Skin epidermis (tissue), 12 donors: ENCODE results near the gene RTN4R.

Experiments
- H3K27ac ChIP-seq, 21 experiments: fragments of 200-600 bp; sonication (generic) in 11 of 21; one replicate each; pipeline ENCODE4 v1.5.0; 2020; ENCODE audit warnings: mild to moderate bottlenecking in 3 of 21, inconsistent platforms in 2 of 21, moderate library complexity in 2 of 21
- H3K4me3 ChIP-seq, 7 experiments: fragments of 200-600 bp; sonication (generic) in 2 of 7; one replicate each; pipeline ENCODE4 v1.5.0; 2020; ENCODE audit warnings: inconsistent platforms in 2 of 7, mild to moderate bottlenecking in 2 of 7, moderate library complexity in 1 of 7

Gene RTN4R

DNA sequence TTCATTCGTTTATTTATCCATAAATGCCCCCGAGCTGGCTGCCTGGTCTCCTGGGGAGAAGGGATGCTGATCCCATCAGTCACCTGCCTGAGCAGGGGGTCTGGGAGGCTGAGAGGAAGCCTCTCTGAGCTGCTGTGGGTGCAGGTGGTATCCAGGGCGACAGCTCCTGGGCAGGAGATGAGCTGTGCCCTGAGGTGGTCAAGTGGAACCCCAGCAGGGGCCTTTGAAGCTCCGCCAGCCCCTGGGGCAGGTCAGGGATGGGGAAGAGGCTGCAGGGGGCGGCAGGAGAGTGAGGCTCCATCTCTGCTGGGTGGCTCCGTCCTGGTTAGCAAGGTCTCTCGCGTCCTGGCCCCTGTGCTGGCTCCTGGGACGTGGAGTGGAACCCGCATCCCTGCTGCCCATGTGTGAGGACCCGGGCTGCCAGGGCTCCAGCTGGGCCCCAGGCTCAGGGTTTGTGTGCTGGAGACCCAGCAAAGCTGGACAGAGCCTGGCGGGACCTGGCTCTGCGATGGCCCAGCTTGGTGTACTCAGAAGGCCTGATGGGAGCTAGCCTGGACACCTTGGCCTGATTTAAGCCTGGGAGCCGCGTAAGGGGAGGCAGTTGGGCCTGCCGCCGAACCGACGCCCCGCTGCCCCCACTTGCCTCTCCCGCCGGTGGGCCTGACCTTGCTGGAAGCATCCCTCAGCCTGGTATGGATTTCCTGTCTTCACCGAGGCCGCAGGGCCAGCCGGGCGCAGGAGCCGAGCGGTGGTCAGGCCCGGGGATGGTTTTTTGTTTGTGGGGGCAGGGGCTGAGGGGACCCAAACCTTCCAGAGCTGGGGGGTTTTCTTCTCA is 44.5 kb downstream of the RTN4R start:
- Histone ChIP-seq H3K27ac (no peak overlapping the region), H3K4me3 (no peak overlapping the region)

DNA sequence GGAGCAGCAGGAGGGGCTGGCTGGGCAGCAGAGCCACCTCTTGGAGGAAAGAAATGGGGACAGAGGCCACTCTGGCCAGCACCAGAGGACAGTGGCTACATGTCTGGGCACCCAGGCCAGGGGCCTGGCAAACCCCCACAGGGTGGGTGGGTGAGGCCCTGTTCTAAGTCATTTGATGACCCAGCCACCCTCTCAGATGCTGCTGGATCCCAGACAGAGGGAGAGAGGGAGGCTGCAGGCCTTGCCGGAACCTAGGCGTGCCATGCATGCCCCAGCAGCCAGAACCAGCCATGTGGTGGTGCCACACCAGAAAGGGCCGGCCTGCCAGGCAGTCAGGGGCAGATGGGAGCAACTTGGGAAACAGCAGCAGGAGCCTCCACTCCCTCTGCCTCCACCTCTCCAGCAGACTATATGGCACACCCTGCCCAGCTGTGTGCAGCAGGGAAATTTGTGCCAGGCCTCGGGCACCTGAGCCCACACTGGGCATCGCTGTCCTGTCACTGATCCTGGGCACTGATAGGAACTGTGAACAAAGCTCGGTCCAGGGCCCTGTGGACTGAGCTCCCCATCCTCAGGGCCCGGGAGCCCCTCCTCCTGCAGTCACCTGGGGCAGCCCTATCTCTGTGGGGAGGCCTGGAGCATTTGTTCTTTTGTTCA is 45.2 kb downstream of the RTN4R start:
- Histone ChIP-seq H3K4me3 (no peak overlapping the region), H3K27ac (no peak overlapping the region)

DNA sequence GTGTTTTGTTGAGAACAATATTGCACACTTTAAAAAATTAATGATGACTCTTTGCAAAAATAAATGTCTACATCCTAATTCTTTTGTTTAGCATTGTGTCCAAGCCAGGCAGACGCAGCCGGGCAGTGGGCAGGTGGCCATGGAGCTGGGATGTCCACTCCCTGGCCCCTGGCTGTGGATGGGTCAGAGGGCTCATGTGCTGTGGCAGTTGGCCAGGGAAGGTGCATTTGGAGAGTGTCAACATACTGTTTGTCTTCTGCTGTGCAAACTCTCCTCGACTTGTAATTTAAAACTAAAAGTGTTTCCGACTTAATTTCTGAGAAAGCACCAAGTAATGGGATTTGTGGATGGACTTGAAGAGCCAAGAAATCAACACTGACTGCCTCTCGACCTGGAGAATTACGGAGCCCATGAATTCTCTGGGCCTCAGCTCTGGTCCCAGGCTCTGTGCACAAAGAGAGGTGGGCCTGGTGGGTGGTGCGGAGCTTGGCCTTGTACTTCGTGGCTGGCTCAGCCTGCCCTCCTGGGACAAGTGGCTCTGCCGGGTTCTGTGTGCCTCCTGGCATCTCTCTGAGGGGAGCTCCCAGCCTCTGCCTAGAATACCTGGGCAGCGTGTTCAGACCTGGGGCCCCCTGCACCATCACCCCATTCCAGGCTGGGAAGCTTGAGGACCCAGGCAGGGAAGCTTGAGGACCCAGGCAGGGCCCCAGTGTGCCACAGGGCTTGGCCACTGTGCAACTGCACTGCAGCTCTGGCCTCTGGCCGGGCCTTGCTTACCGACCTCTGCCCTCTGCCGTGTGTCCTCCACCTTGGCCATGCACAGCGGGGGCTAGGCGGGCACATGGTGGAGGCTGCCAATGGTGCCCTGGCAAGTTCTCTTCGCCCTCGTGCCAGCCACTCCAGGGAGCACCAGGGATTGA is 46.4 kb downstream of the RTN4R start:
- no peak overlapping the region for H3K27ac ChIP-seq

DNA sequence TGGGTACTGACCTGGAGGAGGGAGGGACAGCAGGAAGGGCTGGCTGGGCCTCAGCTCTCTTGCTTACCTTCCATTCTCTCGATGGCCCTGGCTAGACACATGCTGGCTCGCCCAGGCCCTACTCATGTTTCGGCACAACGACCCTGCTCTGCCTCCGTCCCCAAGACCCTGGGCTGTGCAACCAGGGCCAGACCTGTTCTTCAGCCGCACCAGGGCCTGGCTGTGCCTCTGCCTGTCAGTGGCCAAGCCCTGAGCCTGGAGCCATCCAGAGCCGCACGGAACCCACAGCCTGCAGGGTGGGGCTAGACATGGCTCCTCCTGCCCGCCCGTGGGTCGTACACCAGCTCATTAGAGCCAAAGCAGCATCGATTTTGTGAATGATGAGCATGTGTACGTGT is 47.5 kb downstream of the RTN4R start:
- H3K4me3 ChIP-seq: no peak overlapping the region
- H3K27ac ChIP-seq: no peak overlapping the region

More for the DNA sequence above, 46.4 kb downstream of the RTN4R start:
- no peak overlapping the region for H3K4me3 ChIP-seq

DNA sequence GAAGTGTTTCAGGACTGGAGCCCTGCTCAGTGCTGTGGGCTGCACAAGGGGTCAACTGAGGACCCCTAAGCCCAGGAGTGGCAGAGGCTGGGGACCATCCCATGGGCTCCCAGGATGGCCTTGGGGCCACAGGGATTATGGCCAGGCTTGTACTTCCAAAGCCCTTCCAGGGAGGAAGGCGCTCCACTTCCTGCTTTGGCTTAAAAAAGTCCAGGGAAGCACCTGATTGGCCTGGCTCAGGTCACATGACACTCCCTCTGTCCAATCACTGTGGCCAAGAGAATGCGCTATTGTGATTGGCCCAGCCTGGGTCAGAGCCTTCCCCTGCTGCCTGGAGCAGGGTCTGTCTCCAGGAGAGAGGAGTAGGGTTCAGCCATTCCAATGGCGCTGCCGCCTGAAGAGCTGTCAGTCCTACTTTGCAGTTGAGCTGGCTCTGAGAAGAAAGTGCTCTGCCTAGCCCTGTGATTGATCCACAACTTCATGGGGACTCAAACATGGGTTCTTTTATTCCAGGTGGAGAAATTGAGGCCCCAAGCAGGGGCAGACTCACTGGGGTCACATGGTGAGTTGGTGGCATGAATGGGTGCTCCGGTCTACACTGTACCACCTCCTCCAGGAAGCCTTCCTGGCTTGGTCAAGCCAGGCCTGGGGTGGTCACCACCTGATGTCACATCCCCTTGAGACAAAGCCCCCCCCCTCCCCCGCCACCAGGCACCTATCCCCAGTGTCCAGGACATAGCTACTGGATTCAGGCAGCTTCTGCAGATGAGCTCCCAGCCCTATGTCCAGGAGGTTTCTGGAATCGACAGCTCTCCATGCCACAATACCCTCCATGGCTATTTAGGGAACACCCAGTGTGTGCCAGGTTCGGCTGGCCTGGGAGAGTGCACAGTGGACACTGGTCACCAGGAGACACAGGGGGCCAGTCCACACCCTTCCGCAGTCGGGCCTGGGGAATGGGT is 48.2 kb downstream of the RTN4R start:
- H3K4me3 ChIP-seq: no peak overlapping the region
- no peak overlapping the region for H3K27ac ChIP-seq

DNA sequence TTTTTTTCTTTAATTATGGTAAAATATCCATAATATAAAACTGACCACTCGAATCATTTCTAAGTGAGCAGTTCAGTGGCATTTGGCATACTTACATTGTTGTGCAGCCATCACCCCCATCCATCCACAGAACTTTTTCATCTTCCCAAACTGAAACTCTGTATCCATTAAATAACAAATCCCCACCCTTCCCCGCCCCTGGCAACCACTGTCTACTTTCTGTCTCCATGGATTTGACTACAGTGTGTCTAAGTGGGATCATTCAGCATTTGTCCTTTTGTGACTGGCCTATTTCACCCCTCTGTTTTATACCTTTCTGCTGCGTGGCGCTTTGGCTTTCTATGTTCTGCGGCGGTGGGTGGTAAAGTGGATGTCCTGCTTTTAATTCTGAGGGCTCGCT is 49.1 kb downstream of the RTN4R start:
- Histone ChIP-seq H3K4me3 (no peak overlapping the region), H3K27ac (no peak overlapping the region)

DNA sequence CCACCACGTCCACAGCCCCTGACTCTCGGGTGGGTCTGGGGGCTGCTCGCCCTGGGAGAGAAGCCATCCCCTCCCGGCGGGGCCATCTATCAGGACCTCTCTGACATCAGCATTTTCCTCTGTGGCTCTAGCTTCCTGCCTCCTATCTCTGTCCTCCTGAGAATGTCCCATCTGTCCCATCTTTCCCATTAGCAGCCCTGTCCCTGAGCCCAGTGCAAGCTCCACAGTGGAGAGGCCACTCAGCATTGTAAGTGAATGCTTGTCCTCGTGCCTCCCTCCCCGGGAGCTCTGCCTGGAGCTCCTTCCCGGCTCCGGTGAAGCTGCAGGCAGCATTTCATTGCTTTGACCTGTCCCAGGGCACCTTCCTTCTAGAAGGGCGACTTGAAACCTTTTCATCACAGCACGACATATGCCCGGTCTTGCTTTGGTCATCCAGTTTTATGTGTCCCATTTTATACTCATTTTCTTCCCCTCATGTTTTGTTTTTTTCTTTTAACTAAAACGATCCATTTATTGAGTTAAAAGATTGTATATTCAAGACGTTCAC is 49.7 kb downstream of the RTN4R start:
- no peak overlapping the region for H3K27ac ChIP-seq
- no peak overlapping the region for H3K4me3 ChIP-seq

DNA sequence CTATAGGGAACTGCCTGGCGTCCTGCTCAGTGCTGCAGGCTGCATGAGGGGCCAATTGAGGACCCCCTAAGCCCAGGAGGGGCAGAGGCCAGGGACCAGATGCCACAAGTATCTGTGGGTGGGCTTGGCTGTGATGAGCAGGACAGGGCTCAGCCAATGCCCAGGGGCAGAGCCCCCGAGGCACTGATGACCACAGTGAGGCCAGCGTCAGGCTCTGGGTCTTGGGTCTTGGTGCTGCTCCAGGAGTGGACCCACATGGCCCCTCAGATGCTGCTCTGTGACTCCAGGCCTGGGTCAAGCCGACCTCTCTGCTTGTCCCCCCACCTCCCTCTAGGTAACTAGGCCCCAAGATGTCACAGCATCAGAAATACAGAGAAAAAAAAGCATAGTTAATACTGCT is 50.6 kb downstream of the RTN4R start:
- Histone ChIP-seq H3K27ac (no peak overlapping the region), H3K4me3 (no peak overlapping the region)

DNA sequence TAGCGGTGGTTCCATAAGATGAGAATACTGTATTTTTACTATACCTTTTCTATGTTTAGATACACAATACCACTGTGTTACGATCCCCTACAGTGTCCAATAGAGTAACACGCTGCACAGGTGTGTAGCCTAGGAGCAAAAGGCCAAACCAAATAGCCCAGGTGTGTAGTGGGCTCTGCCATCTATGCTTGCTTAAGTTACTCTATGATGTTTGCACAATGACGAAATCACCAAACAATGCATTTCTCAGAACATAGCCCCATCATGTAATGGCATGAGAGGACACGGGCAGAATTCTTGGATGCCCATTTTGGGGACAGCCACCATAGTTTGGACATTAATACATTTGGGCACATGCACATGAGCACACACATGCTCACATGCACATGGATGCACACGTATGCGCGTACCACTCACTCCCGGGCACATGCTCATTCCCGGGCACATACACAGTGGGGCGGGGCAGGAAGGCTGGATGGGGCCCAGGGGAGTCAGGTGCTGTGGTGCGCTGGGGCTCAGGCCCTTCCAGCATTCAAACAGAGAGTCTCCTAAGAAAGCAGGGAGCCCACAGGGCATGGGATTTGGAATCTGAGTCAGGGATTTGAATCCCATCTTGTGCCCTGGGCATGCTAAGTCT is 51.1 kb downstream of the RTN4R start:
- no peak overlapping the region for H3K4me3 ChIP-seq

DNA sequence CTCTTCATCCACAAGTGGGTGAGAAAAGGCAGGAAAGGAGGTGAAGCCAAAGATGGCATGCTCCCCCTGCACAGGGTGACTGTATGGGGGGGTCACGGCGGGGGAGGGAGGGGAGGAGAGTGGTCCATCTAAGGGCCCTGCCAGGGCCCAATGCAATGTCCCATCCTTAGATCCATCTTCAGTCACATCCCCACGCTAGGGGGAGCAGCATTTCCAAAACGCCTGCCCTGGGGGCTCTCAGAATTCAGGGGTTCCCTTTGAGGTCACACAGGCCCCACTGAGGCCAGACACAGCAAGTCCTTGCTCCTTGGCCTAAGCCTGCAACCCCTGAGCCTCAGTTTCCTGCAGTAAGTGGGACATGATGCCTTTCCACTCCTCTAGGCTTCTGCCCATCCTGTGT is 52.4 kb downstream of the RTN4R start:
- Histone ChIP-seq H3K4me3 (no peak overlapping the region), H3K27ac (no peak overlapping the region)

More for the DNA sequence above, 51.1 kb downstream of the RTN4R start:
- no peak overlapping the region for H3K27ac ChIP-seq

DNA sequence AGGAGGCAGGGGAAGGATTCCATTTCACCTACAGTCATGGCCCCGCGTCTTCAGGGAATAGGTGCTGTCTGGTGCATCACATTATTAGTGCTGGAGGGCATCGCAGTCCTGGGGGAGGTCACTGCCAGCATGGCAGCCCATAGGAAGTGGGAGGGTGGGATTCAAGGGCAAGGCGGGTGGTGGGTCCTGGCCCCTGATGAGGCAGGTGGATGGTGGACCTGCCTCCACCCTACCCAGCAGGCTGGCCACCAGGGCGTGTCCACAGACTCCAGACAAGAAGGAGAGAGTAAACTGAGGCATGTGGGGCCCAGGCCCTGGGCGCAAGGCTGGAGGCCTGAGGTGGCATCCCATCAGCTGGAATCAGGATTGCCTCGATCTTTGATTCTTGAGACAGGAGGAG is 53.3 kb downstream of the RTN4R start:
- no peak overlapping the region for H3K27ac ChIP-seq
- no peak overlapping the region for H3K4me3 ChIP-seq

DNA sequence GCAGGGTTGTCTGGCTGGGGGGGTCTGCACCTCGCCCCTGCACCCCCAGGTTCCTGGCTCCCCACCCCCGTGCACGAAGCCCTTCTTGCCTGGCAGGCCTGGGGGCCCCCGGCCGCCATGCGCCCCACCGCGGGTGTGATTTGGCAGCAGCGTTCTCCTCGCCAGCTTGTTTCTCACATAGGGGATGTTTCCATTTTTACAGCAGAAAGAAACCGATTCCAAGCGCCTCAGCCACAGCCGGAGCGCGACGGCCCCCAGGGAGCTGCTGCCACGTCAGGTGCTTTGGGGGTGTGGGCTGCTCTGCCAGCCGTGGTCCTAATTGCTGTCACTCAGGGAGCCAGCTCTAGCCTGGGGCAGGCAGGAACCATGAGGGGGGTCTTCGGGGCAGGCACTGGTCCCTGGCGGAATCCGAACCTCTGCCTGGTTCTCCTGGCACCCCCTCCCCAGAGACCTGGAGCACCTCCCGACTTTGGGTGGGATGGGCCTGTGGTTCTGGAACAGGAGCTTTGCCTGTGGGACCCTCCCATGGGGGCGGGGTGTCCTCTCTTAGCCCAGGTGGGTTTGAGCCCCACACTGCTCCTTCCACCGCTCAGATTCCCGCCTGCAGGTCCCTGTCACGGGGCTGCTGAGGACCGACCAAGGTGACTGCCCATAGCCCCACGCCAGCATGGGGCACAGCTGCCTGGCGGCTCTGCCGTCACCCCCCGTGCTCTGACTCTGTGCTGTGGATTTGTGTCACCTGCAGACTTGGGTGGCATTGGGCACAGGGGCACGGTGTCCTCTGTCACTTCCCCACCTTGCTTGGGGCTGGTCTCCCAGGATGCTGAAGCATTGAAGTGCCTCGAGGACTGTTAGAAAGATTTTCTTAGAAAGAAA is 54.0 kb downstream of the RTN4R start:
- H3K27ac ChIP-seq: no peak overlapping the region

DNA sequence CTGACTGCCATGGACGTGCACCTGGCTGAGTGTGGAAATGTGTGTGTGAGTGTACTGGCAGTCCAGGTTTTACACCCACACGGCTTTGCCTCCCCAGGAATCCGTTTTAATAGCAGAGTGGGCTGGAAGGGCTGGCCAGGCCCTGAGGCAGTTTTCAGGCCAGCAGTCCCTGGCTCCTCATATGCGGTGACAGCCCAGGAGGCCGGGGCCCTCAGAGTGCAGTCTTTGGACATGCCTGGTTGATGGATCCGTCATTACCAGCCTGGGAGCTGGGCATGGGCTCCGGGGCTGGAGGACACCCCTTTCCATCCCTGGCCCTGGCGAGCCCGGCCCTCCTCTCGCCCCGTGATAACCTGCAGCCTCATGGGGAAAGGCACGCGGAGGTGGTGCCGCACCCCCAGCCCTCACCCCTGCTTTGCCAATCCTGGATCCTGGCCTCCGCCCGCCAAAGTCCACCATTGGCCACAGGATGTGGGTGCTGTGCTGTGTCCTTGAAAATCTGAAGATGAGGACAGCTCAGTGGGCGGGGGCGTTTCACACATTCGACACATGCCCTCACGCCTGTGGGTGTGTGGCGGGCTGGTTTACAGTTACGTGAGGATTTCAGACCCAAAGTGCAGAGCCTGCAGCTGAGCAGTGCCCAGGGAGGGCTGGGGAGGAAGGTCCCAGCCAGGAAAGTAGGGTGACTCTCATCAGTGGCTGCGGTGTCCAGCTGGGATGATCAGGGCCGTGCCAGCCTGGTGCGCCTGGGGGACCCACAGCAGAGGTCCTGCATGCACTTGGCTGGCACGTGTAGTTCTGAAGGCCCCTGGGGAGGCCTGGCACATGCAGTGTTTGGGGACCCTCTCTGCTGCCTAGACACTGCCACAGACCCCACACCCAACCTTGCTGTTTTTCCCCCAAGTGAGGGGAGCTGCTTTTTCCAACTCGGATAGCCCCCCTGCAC is 55.1 kb downstream of the RTN4R start:
- H3K4me3 ChIP-seq: no peak overlapping the region
- H3K27ac ChIP-seq: no peak overlapping the region

More for the DNA sequence above, 54.0 kb downstream of the RTN4R start:
- no peak overlapping the region for H3K4me3 ChIP-seq

DNA sequence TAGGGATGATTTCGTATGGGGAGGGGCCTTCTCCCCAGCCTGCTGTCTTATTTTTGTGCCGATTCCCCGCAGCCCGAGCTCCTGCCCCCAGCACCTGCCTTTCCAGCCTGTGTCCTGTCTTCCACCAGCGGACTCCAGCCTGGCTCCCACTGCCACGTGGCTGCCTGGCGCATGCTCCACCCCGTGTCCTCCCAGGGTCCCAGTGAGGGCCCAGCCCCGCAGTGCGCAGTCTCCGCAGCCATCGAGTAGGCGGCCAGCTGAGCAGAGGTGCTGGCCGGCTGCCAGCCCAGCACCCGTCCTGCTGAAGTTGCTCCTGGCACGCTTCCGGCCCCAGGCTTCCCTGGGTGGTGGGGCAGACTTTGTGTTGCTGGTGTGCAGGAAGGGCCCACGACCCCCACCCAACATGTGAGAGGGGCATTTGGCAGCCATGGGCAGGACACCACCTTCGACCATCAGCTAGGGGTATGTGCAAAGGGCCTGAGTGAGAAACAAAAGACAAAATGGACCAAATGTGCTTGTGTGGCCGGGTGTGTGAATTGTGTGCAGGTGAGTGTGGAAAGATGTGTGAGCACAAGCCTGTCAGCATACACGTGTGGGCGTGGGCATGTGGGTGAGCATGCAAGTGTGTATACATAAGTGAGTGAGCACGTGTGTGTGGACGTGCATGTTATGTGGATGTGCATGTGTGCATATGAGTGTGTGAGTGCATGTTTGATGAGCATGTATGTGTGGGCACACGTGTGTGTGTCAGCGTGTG is 55.9 kb downstream of the RTN4R start:
- Histone ChIP-seq H3K4me3 (no peak overlapping the region), H3K27ac (no peak overlapping the region)

DNA sequence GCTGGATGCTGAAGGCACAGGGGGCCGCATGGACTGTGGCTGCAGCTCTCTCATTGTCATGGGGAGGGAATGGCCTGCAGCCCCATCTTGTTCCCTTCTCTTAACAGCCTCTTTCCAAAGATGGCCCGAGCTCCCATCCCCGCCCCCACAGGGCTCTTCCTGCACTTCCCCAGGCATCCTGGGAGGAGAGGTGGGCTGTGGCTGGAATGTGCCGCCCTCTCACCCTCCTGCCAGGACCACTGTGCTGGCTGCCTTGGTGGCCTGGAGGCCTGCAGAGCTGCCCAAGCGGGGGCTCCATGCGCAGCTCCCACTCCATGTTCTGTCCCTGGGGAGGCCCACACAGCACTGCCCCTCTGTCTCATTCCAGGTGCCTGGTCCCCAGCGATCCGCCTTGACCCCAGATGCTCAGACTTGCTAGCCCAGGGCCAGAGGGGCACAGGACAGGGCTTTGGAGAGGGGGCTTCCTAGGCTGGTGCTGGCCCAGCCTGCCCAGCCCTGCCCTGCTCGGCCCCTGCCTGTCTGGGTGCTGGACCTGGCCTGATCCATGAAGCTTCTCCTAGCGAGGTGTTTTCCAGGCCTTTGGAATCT is 56.6 kb downstream of the RTN4R start:
- Histone ChIP-seq H3K4me3 (no peak overlapping the region), H3K27ac (no peak overlapping the region)
